Measurements from ENCODE around the gene CDC73.

Gene CDC73

DNA sequence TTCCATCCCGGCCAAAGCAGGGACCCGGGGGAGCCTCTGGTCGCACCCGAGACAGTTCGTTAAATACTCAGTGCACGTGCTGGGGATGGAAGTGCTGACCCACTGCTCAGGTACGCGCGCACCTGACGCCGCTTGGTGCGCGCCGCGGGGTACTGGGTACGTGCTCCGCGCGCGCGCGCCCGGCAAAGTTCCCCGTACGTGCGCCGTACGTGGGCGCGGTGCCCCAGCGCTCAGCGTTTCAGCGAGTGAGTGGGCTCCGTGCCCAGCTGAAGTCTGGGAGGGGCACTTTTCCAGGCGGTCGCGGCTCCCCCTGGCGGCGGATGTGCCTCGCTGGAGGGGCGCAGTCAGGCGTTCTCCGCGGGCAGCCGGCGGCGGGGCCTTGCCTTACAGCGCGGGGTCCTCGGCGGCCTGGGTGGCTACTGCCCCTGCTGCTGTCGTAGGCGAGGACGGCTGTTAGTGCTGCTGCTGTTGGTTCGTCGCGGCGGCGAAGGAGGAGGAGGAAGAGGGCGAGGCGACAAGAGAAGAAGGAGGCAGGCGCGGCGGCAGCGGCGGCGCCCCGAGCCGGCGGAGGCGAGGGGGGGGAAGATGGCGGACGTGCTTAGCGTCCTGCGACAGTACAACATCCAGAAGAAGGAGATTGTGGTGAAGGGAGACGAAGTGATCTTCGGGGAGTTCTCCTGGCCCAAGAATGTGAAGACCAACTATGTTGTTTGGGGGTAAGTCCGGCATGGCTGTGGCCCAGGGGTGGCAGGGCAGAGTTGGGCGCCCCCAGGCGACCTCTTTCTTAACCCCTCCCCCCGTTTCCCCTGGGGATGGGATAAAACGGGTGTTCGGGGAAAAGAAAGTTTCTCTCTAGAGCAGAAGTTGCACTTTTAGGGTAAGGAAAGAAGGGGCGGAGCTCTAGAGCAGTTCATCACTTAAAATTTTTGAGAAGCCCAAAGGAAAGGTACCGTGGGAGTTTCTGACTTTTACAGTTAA lies at the start of gene CDC73:
Gene CDC73 (plus strand): TSS at position 416 of the 978 bp plus-strand sequence. CDS start 170 bp downstream, at position 586.
- Histone ChIP-seq H3K27ac (peak within 1 kb of the TSS; percentile 95), H4K20me1 (peaks cover 35% of the 10 kb centered on the region), H3K9ac (peak within 1 kb of the TSS; percentile 92), H3K4me2 (peak within 1 kb of the TSS; percentile 80), H3K4me1 (peaks cover 27% of the 10 kb centered on the region), H3K27me3 (no peaks in the 10 kb centered on the region), H3K9me3 (no peaks in the 10 kb centered on the region), H3K36me3 (peaks cover 22% of the 10 kb centered on the region), H3K4me3 (peak within 1 kb of the TSS; percentile 78)
- TF ChIP-seq Cebpa-rat (IDR thresholded peaks at IDR 0.05), result no peak

DNA sequence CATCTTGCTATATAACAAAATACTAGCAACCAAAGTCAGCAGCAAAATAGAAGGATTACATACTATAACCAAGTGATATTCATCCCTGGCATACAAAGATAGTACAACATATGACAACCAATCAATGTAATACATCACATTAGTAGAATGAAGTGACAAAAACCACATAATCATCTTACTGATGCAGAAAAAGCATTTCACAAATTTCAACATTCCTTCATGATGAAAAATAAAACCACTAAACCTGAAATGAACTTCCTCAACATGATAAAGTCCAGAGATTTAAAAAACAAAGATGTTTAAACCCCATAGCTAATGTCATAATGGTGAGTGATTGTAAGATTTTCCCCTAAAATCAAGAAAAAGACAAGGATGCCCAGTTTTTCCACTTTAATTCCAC lies 43.8 kb upstream of the CDC73 start:
- Histone ChIP-seq H4K20me1 (peaks cover 5% of the 10 kb centered on the region; the same call in 1 of the 2 replicates), H3K27me3 (no peaks in the 10 kb centered on the region), H3K36me3 (peaks cover 76% of the 10 kb centered on the region), H3K27ac (no peak overlapping the region), H3K4me2 (no peak overlapping the region), H3K9me3 (peaks cover 19% of the 10 kb centered on the region), H3K9ac (no peak overlapping the region), H3K4me1 (no peaks in the 10 kb centered on the region), H3K4me3 (no peak overlapping the region)
- no peak for TF ChIP-seq Cebpa-rat (IDR thresholded peaks at IDR 0.05)

DNA sequence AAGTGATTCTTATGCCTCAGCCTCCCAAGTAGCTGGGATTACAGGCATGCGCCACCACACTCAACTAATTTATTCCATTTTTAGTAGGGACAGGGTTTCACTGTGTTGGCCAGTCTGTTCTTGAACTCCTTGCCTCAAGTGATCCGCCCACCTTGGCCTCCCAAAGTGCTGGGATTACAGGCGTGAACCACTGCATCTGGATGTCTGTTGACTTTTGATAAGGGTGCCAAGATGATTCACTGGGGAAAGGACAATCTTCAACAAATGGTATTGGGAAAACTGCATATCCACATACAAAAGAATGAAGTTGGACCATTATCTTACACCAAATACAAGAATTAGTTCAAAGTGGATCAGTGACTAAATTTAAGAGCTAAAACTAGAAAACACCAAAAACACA lies 42.6 kb upstream of the CDC73 start:
- Histone ChIP-seq H3K9ac (no peak overlapping the region), H3K36me3 (peaks cover 82% of the 10 kb centered on the region), H3K27me3 (no peaks in the 10 kb centered on the region), H3K4me3 (no peak overlapping the region), H3K4me1 (no peaks in the 10 kb centered on the region), H3K27ac (no peak overlapping the region), H4K20me1 (peaks cover 5% of the 10 kb centered on the region; the same call in 1 of the 2 replicates), H3K4me2 (no peak overlapping the region), H3K9me3 (peaks cover 19% of the 10 kb centered on the region)
- TF ChIP-seq Cebpa-rat (IDR thresholded peaks at IDR 0.05), result no peak

DNA sequence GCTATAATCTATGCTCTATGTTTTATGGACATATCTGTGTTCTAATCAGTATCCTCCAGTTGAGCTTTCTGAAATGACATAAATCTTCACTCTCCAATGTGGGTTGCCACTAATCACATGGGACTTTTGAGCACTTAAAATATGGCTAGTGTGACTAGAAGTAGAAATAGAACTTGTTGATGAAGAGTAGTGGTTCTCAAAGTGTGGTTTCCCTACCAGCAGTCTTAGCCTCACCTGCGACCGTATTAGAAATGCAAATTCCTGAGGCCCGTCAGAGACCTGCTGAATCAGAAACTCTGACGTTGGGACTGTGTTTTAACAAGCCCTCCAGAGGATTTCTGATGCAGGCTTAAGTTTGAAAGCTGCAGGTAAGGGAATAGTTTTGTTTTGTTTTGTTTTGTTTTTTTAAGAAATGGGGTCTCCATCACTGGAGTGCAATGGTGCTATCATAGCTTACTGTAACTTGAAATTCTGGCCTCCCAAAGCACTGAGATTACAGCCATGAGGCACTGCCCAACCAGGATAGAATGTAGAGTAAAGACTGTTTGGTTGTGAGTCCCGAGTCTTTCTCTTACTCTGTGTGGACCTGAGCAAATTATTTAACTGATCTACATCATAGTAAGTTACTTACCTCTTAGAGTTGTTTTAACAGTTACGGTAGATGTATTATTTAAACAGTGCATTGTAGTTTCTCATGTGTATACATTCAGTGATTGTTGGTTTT lies 38.3 kb upstream of the CDC73 start:
- Histone ChIP-seq H4K20me1 (no peaks in the 10 kb centered on the region), H3K27ac (no peak overlapping the region), H3K4me2 (no peak overlapping the region), H3K9ac (no peak overlapping the region), H3K27me3 (no peaks in the 10 kb centered on the region), H3K36me3 (peaks cover 65% of the 10 kb centered on the region), H3K4me3 (no peak overlapping the region), H3K9me3 (peaks cover 7% of the 10 kb centered on the region; the same call in 1 of the 2 replicates), H3K4me1 (no peaks in the 10 kb centered on the region)
- TF ChIP-seq Cebpa-rat (IDR thresholded peaks at IDR 0.05), result no peak

DNA sequence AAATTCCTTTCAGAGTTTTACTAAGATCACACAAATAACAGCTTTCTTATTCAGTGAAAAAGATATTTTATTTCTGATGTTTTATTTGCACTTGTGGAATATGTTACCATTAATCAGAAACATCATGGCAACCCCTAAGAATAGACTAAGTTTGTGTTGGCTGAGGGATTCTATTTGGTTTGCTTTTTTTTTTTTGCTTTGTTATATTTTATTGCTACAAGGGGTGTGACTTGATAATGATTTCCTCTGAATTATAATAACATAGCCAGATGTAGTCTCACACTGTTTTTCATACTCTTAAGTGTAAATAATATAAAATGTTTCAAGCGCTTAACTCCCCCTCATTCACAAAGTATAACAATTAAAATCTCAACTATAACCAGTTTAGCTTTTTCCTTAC lies 36.6 kb upstream of the CDC73 start:
- H3K36me3 ChIP-seq, result peaks cover 53% of the 10 kb centered on the region
- H3K4me2 ChIP-seq, result no peak overlapping the region
- no peaks in the 10 kb centered on the region for H3K4me1 ChIP-seq
- TF ChIP-seq Cebpa-rat (IDR thresholded peaks at IDR 0.05), result no peak
- no peaks in the 10 kb centered on the region for H3K9me3 ChIP-seq
- H4K20me1 ChIP-seq, result no peaks in the 10 kb centered on the region
- H3K27ac ChIP-seq, result no peak overlapping the region
- H3K27me3 ChIP-seq, result no peaks in the 10 kb centered on the region
- H3K9ac ChIP-seq, result no peak overlapping the region
- H3K4me3 ChIP-seq, result no peak overlapping the region

DNA sequence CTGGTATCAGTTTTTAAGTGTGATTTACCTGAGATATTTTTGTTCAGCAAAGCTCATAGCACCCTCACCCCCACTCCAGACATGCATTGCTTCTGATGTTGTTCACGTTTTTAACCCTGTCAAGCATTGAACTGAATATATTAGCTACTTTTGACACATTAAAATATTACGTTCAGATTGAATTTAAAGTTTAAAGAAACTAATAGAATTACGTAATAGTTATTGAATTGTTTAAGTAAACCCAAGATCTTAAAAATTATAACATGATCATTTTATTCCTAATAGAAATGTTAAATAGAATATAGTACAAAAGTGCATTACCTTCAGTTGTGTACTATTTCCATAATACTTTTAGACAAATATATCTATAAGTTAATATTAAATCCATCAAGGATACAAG lies 35.5 kb upstream of the CDC73 start:
- no peak overlapping the region for H3K9ac ChIP-seq
- no peak; the same call in 1 of the 2 replicates for TF ChIP-seq Cebpa-rat (IDR thresholded peaks at IDR 0.05)
- peaks cover 47% of the 10 kb centered on the region for H3K36me3 ChIP-seq
- no peaks in the 10 kb centered on the region for H3K4me1 ChIP-seq
- no peaks in the 10 kb centered on the region for H4K20me1 ChIP-seq
- no peaks in the 10 kb centered on the region for H3K27me3 ChIP-seq
- no peak overlapping the region for H3K4me3 ChIP-seq
- no peak overlapping the region for H3K4me2 ChIP-seq
- H3K27ac ChIP-seq, result no peak overlapping the region
- H3K9me3 ChIP-seq, result no peaks in the 10 kb centered on the region

DNA sequence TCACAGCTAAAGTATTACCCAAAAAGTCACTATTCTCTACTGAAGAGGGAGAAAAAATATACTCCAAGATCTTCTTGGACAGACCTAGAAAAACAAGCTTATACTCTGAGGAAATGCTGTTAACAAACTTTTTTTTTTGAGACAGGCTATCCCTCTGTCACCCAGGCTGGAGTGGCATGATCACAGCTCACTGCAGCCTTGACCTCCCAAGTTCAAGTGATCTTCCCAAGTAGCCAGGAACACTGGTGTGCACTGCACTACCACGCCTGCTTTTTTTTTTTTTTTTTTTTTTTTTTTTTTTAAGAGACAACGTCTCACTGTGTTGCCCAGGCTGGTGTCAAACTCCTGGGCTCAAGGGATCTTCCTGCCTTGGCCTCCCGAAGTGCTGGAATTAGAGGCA lies 33.9 kb upstream of the CDC73 start:
- Histone ChIP-seq H3K4me3 (no peak overlapping the region), H3K4me1 (no peaks in the 10 kb centered on the region), H3K9me3 (no peaks in the 10 kb centered on the region), H3K27ac (no peak overlapping the region), H3K9ac (no peak overlapping the region), H4K20me1 (no peaks in the 10 kb centered on the region), H3K36me3 (peaks cover 40% of the 10 kb centered on the region), H3K27me3 (no peaks in the 10 kb centered on the region), H3K4me2 (no peak overlapping the region)
- no peak for TF ChIP-seq Cebpa-rat (IDR thresholded peaks at IDR 0.05)

DNA sequence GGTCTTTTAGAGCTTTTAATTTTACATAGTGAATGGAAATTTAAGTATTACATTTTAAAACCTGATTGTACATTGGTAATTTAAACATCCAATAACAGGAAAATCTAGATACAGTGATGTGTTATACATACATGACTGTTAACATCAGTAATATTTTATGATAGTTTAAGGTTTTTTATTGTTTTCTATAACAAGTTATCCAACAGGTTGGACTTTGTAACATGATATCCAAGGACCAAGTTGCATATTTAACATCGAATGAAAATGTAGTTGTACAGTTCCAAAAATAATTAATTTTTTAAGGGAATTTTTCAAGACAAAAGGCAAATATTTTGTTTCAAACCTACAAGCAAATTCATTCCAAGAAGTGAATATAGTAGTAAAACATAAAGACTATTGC lies 31.0 kb upstream of the CDC73 start:
- Histone ChIP-seq H3K9ac (no peak overlapping the region), H3K4me3 (no peak overlapping the region), H3K27me3 (no peaks in the 10 kb centered on the region), H3K27ac (no peak overlapping the region), H3K4me1 (no peaks in the 10 kb centered on the region), H3K4me2 (no peak overlapping the region), H3K9me3 (no peaks in the 10 kb centered on the region), H4K20me1 (no peaks in the 10 kb centered on the region), H3K36me3 (peaks cover 41% of the 10 kb centered on the region)
- no peak for TF ChIP-seq Cebpa-rat (IDR thresholded peaks at IDR 0.05)

DNA sequence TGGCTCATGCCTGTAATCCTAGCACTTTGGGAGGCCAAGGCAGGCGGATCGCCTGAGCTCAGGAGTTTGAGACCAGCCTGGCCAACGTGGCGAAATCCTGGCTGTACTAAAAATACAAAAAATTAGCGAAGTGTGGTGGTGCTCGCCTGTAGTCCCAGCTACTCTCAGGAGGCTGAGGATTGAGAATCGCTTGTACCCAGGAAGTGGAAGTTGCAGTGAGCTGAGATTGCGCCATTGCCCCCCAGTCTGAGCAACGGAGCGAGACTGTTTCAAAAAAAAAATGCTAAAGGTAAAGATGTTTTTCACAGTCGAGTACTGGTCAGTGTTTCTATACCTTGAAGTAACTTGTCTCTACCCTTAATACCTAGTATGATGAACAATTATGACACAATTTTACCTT lies 27.7 kb upstream of the CDC73 start:
- no peaks in the 10 kb centered on the region for H3K4me1 ChIP-seq
- no peaks in the 10 kb centered on the region for H3K27me3 ChIP-seq
- no peaks in the 10 kb centered on the region for H4K20me1 ChIP-seq
- no peaks in the 10 kb centered on the region for H3K9me3 ChIP-seq
- no peak overlapping the region for H3K9ac ChIP-seq
- 0 out of 2 replicates have a peak, but pooled peaks have one; percentile 15 for TF ChIP-seq Cebpa-rat (IDR thresholded peaks at IDR 0.05)
- no peak overlapping the region for H3K4me3 ChIP-seq
- H3K36me3 ChIP-seq, result peaks cover 67% of the 10 kb centered on the region
- no peak overlapping the region for H3K27ac ChIP-seq
- no peak overlapping the region for H3K4me2 ChIP-seq

DNA sequence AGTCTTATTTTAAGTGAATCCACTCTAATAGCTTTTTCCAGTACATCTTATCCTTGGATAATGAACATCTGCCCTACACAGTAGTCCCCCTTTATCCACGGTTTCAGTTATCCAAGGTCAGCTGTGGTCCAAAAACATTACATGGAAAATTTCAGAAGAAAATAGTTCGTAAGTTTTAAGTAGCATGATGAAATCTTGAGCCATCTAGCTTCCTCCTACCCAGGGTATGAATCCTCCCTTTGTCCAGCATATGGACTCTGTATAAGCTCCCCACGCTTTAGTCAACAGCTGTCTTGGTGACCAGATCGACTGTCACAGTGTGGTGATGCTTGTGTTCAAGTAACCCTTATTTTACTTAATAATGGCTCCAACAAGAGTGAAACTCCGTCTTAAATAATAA lies 19.2 kb upstream of the CDC73 start:
- no peaks in the 10 kb centered on the region for H3K27me3 ChIP-seq
- H3K9me3 ChIP-seq, result no peaks in the 10 kb centered on the region
- no peak for TF ChIP-seq Cebpa-rat (IDR thresholded peaks at IDR 0.05)
- no peak overlapping the region for H3K27ac ChIP-seq
- peaks cover 18% of the 10 kb centered on the region for H3K4me1 ChIP-seq
- H3K9ac ChIP-seq, result no peak overlapping the region
- H3K4me3 ChIP-seq, result no peak overlapping the region
- peaks cover 15% of the 10 kb centered on the region; the same call in 1 of the 2 replicates for H4K20me1 ChIP-seq
- peaks cover 30% of the 10 kb centered on the region for H3K36me3 ChIP-seq
- H3K4me2 ChIP-seq, result no peak overlapping the region
